WTC11 (cell line): ENCODE data around the gene CAPRIN1. TPM values are rescaled to one million over a fixed set of nuclear protein-coding genes. Genes with fewer than 3 reads are reported as not detected.

ENCODE experiments used
- ATAC-seq: fragments of 200-7000 bp; cut with Tn5 transposase; 2 replicates; pipeline ENCODE4 v1.10.0; 2021; ENCODE audit warnings: mild to moderate bottlenecking, moderate library complexity
- CTCF ChIA-PET: fragments of 300-600 bp; sonication (Branson Sonifier 250); formaldehyde crosslinking; loops from one replicate; lab custom pipeline; 2021; ENCODE audit warnings: antibody characterized with exemption; lab: Charles Lee
- POLR2A ChIA-PET: fragments of 350-600 bp; sonication (Branson Sonifier 250); formaldehyde crosslinking; loops from one replicate; lab custom pipeline; 2021; ENCODE audit warnings: antibody characterized with exemption; lab: Charles Lee
- DNase-seq: peaks from one replicate; pipeline ENCODE4 v3.0.0; 2021; ENCODE audit warnings: low spot score
- H3K27ac Mint-ChIP-seq: 2 replicates; pipeline ENCODE4 v1.8.0; 2021; ENCODE audit warnings: mixed read lengths
- H3K27me3 Mint-ChIP-seq: 2 replicates; pipeline ENCODE4 v1.8.0; 2021; ENCODE audit warnings: low read depth, mild to moderate bottlenecking, moderate library complexity, mixed read lengths
- H3K36me3 Mint-ChIP-seq: 2 replicates; pipeline ENCODE4 v1.8.0; 2021; ENCODE audit warnings: mixed read lengths
- H3K4me1 Mint-ChIP-seq: 2 replicates; pipeline ENCODE4 v1.8.0; 2022; ENCODE audit warnings: mixed read lengths
- H3K4me3 Mint-ChIP-seq: 2 replicates; pipeline ENCODE4 v1.8.0; 2021; ENCODE audit warnings: mild to moderate bottlenecking, moderate library complexity, mixed read lengths
- H3K9me3 Mint-ChIP-seq: 2 replicates; pipeline ENCODE4 v1.8.0; 2021; ENCODE audit warnings: mixed read lengths
- ATF1 ChIP-seq: sonication (generic); formaldehyde crosslinking; IDR thresholded peaks from 2 replicates; pipeline ENCODE4 v1.8.1; 2023; ENCODE audit warnings: mild to moderate bottlenecking, moderate library complexity, missing genetic modification reagents
- E2F5 ChIP-seq: sonication (generic); formaldehyde crosslinking; IDR thresholded peaks from 2 replicates; pipeline ENCODE4 v1.8.1; 2022; ENCODE audit warnings: mild to moderate bottlenecking, moderate library complexity, missing genetic modification reagents
- FOXK1 ChIP-seq: sonication (generic); formaldehyde crosslinking; IDR thresholded peaks from 2 replicates; pipeline ENCODE4 v1.8.0; 2022; ENCODE audit warnings: mild to moderate bottlenecking, moderate library complexity, missing genetic modification reagents
- MAX ChIP-seq: sonication (generic); formaldehyde crosslinking; IDR thresholded peaks from 2 replicates; pipeline ENCODE4 v1.8.0; 2022; ENCODE audit warnings: mild to moderate bottlenecking, missing genetic modification reagents
- MLX ChIP-seq: sonication (generic); formaldehyde crosslinking; IDR thresholded peaks from 2 replicates; pipeline ENCODE4 v1.8.1; 2023; ENCODE audit warnings: mild to moderate bottlenecking, missing genetic modification reagents, moderate library complexity
- MYBL2 ChIP-seq: sonication (generic); formaldehyde crosslinking; IDR thresholded peaks from 2 replicates; pipeline ENCODE4 v1.8.1; 2023; ENCODE audit warnings: mild to moderate bottlenecking, moderate library complexity, missing genetic modification reagents
- PRDM15 ChIP-seq: sonication (generic); formaldehyde crosslinking; IDR thresholded peaks from 2 replicates; pipeline ENCODE4 v1.8.0; 2022; ENCODE audit warnings: missing genetic modification reagents
- PRRX2 ChIP-seq: fragments of 250-450 bp; sonication (Bioruptor Pico); IDR thresholded peaks from 2 replicates; pipeline ENCODE4 v1.8.0; 2021; ENCODE audit warnings: mild to moderate bottlenecking
- SMAD4 ChIP-seq: sonication (generic); formaldehyde crosslinking; IDR thresholded peaks from 2 replicates; pipeline ENCODE4 v1.8.0; 2022; ENCODE audit warnings: mild to moderate bottlenecking, missing genetic modification reagents
- TCF7 ChIP-seq: sonication (generic); formaldehyde crosslinking; IDR thresholded peaks from 2 replicates; pipeline ENCODE4 v1.8.0; 2022; ENCODE audit warnings: mild to moderate bottlenecking, low read depth, missing genetic modification reagents, moderate library complexity
- total RNA-seq: library from RNA; stranded (reverse); gene quantifications from 3 replicates; pipeline ENCODE4 v1.2.3, GENCODE V29; 2021
- TF ChIP-seq, protein P1 (sequence below): sonication (generic); formaldehyde crosslinking; IDR thresholded peaks from 2 replicates; pipeline ENCODE4 v1.8.0; 2023; ENCODE audit warnings: mild to moderate bottlenecking, missing genetic modification reagents
- TF ChIP-seq, protein P2 (sequence below): sonication (generic); formaldehyde crosslinking; conservative IDR thresholded peaks from 2 replicates; pipeline ENCODE4 v1.8.1; 2023; ENCODE audit warnings: mild to moderate bottlenecking, low read depth, missing genetic modification reagents, moderate library complexity
- TF ChIP-seq, protein P3 (sequence below): sonication (generic); formaldehyde crosslinking; IDR thresholded peaks from 2 replicates; pipeline ENCODE4 v1.8.1; 2023; ENCODE audit warnings: mild to moderate bottlenecking, missing genetic modification reagents
- TF ChIP-seq, protein P4 (sequence below): sonication (generic); formaldehyde crosslinking; IDR thresholded peaks from 2 replicates; pipeline ENCODE4 v1.8.1; 2023; ENCODE audit warnings: mild to moderate bottlenecking, missing genetic modification reagents

Gene CAPRIN1
- total RNA-seq, 1 experiment from 2014 or later, result 288 TPM

GRCh38 chr11:34132261-34132965 lies 80.9 kb downstream of the CAPRIN1 start:
- Mint-ChIP-seq H3K27me3 (no peaks in the 10 kb centered on the region), H3K27ac (no peak overlapping the region), H3K36me3 (peaks cover 74% of the 10 kb centered on the region), H3K4me1 (no peaks in the 10 kb centered on the region), H3K9me3 (no peaks in the 10 kb centered on the region), H3K4me3 (no peak overlapping the region)
- ChIA-PET CTCF (no interaction called here), POLR2A (no interaction called here)
- TF ChIP-seq, protein P1, sequence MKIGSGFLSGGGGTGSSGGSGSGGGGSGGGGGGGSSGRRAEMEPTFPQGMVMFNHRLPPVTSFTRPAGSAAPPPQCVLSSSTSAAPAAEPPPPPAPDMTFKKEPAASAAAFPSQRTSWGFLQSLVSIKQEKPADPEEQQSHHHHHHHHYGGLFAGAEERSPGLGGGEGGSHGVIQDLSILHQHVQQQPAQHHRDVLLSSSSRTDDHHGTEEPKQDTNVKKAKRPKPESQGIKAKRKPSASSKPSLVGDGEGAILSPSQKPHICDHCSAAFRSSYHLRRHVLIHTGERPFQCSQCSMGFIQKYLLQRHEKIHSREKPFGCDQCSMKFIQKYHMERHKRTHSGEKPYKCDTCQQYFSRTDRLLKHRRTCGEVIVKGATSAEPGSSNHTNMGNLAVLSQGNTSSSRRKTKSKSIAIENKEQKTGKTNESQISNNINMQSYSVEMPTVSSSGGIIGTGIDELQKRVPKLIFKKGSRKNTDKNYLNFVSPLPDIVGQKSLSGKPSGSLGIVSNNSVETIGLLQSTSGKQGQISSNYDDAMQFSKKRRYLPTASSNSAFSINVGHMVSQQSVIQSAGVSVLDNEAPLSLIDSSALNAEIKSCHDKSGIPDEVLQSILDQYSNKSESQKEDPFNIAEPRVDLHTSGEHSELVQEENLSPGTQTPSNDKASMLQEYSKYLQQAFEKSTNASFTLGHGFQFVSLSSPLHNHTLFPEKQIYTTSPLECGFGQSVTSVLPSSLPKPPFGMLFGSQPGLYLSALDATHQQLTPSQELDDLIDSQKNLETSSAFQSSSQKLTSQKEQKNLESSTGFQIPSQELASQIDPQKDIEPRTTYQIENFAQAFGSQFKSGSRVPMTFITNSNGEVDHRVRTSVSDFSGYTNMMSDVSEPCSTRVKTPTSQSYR (CRISPR knock-in tag), result no peak
- TF ChIP-seq ATF1 (no peak), FOXK1 (no peak), PRDM15 (CRISPR knock-in tag) (no peak)
- TF ChIP-seq, protein P2, sequence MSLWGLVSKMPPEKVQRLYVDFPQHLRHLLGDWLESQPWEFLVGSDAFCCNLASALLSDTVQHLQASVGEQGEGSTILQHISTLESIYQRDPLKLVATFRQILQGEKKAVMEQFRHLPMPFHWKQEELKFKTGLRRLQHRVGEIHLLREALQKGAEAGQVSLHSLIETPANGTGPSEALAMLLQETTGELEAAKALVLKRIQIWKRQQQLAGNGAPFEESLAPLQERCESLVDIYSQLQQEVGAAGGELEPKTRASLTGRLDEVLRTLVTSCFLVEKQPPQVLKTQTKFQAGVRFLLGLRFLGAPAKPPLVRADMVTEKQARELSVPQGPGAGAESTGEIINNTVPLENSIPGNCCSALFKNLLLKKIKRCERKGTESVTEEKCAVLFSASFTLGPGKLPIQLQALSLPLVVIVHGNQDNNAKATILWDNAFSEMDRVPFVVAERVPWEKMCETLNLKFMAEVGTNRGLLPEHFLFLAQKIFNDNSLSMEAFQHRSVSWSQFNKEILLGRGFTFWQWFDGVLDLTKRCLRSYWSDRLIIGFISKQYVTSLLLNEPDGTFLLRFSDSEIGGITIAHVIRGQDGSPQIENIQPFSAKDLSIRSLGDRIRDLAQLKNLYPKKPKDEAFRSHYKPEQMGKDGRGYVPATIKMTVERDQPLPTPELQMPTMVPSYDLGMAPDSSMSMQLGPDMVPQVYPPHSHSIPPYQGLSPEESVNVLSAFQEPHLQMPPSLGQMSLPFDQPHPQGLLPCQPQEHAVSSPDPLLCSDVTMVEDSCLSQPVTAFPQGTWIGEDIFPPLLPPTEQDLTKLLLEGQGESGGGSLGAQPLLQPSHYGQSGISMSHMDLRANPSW (CRISPR knock-in tag), result no peak
- TF ChIP-seq, protein P3, sequence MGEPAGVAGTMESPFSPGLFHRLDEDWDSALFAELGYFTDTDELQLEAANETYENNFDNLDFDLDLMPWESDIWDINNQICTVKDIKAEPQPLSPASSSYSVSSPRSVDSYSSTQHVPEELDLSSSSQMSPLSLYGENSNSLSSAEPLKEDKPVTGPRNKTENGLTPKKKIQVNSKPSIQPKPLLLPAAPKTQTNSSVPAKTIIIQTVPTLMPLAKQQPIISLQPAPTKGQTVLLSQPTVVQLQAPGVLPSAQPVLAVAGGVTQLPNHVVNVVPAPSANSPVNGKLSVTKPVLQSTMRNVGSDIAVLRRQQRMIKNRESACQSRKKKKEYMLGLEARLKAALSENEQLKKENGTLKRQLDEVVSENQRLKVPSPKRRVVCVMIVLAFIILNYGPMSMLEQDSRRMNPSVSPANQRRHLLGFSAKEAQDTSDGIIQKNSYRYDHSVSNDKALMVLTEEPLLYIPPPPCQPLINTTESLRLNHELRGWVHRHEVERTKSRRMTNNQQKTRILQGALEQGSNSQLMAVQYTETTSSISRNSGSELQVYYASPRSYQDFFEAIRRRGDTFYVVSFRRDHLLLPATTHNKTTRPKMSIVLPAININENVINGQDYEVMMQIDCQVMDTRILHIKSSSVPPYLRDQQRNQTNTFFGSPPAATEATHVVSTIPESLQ (CRISPR knock-in tag), result no peak
- no peak for ATAC-seq
- no peak for DNase-seq

DNA sequence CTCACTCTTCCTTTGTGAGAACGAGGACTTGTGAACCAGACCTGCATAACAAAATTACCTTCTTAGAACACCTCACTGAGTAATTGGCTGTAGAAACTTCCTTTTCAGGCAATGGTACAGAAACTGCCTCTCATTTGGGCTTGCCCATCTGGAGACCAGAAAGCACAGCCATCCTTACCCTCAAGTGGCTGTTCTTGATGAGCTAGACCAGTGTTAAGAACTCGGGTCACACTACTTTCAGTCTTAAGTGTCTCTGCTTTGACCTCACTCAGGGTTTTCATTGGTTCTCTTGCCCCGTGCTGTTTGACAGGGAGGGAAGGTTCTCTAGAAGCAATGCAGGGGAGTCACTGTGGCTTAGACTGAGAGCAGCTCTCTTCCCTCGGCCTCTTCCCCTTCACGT lies 83.2 kb downstream of the CAPRIN1 start:
- CTCF ChIA-PET, result interaction anchor here (1.1 kb wide), 1 partner anchor 20 kb away, joined by 3 read pairs; no protein-coding TSS in a partner anchor
- TF ChIP-seq TCF7 (CRISPR knock-in tag) (no peak), SMAD4 (CRISPR knock-in tag) (no peak), PRRX2 (no peak), MLX (CRISPR knock-in tag) (no peak), ATF1 (no peak), MYBL2 (CRISPR knock-in tag) (no peak), MAX (CRISPR knock-in tag) (no peak), E2F5 (CRISPR knock-in tag) (no peak)
- TF ChIP-seq, protein P4, sequence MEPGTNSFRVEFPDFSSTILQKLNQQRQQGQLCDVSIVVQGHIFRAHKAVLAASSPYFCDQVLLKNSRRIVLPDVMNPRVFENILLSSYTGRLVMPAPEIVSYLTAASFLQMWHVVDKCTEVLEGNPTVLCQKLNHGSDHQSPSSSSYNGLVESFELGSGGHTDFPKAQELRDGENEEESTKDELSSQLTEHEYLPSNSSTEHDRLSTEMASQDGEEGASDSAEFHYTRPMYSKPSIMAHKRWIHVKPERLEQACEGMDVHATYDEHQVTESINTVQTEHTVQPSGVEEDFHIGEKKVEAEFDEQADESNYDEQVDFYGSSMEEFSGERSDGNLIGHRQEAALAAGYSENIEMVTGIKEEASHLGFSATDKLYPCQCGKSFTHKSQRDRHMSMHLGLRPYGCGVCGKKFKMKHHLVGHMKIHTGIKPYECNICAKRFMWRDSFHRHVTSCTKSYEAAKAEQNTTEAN (CRISPR knock-in tag), result no peak

More for the DNA sequence above, 83.2 kb downstream of the CAPRIN1 start:
- Mint-ChIP-seq H3K36me3 (peaks cover 75% of the 10 kb centered on the region), H3K9me3 (no peaks in the 10 kb centered on the region), H3K4me3 (no peak overlapping the region), H3K27ac (no peak overlapping the region), H3K27me3 (no peaks in the 10 kb centered on the region), H3K4me1 (no peaks in the 10 kb centered on the region)
- POLR2A ChIA-PET, result no interaction called here
- ATAC-seq (no peak), DNase-seq (no peak)
